Caco-2 (cell line): ENCODE measurements around the gene ALOX12. TPM values are rescaled to one million over a fixed set of nuclear protein-coding genes. Genes with fewer than 3 reads are reported as not detected.

Source experiments
- BruUV-seq: library from RNA; stranded (reverse); fragments of 400-500 nt; replicated peaks from 2 replicates; lab custom pipeline; 2021; lab: Mats Ljungman, UMichigan
- CTCF ChIA-PET: fragments of 300-600 bp; sonication (Branson Sonifier 250); formaldehyde crosslinking; loops from one replicate; lab custom pipeline; 2022; ENCODE audit warnings: antibody characterized with exemption; lab: Charles Lee
- POLR2A ChIA-PET: fragments of 300-600 bp; sonication (Branson Sonifier 250); formaldehyde crosslinking; loops from one replicate; lab custom pipeline; 2022; ENCODE audit warnings: antibody characterized with exemption; lab: Charles Lee
- DNase-seq, 2 experiments: peaks; one replicate each; pipeline versions ENCODE4 v3.0.0 to v3.0.0-alpha.2; 2020 to 2022
- H3K27me3 ChIP-seq: replicated peaks from 2 replicates; pipeline ENCODE4 v1.6.0; 2011; ENCODE audit warnings: low read length; ENCODE audit not compliant: control insufficient read depth, insufficient read depth
- H3K36me3 ChIP-seq: 2 replicates; pipeline ENCODE4 v1.5.1; 2011; ENCODE audit warnings: low read length; ENCODE audit not compliant: control insufficient read depth, insufficient read depth
- H3K4me1 ChIP-seq: fragments of 250-450 bp; sonication (Bioruptor Pico); 2 replicates; pipeline ENCODE4 v1.5.1; 2020; ENCODE audit warnings: mild to moderate bottlenecking
- H3K4me3 ChIP-seq: 2 replicates; pipeline ENCODE4 v1.5.1; 2011; ENCODE audit warnings: low read depth, mild to moderate bottlenecking, control low read depth, low read length
- H3K9me3 ChIP-seq: fragments of 250-450 bp; sonication (Bioruptor Pico); 2 replicates; pipeline ENCODE4 v1.5.1; 2020; ENCODE audit warnings: mild to moderate bottlenecking, moderate library complexity
- H3K27ac Mint-ChIP-seq: one replicate; pipeline ENCODE4 v1.8.0; 2022; ENCODE audit warnings: mixed read lengths; ENCODE audit not compliant: unreplicated experiment
- H3K27me3 Mint-ChIP-seq: one replicate; pipeline ENCODE4 v1.8.0; 2022; ENCODE audit warnings: mixed read lengths; ENCODE audit not compliant: insufficient read depth, unreplicated experiment
- H3K36me3 Mint-ChIP-seq: one replicate; pipeline ENCODE4 v1.8.0; 2022; ENCODE audit warnings: mild to moderate bottlenecking, mixed read lengths; ENCODE audit not compliant: insufficient read depth, unreplicated experiment
- H3K4me1 Mint-ChIP-seq: one replicate; pipeline ENCODE4 v1.8.0; 2022; ENCODE audit warnings: low read depth, mixed read lengths; ENCODE audit not compliant: unreplicated experiment
- H3K4me3 Mint-ChIP-seq: one replicate; pipeline ENCODE4 v1.8.0; 2022; ENCODE audit warnings: mild to moderate bottlenecking, moderate library complexity, mixed read lengths; ENCODE audit not compliant: unreplicated experiment
- H3K9me3 Mint-ChIP-seq: one replicate; pipeline ENCODE4 v1.8.0; 2022; ENCODE audit warnings: mixed read lengths; ENCODE audit not compliant: unreplicated experiment
- CTCF ChIP-seq, 2 experiments: fragments of 200-600 bp in 1 of 2; IDR thresholded peaks; 1 replicate in 1 of 2; 2 replicates in 1 of 2; pipeline versions ENCODE4 v1.5.1 to v1.8.0; 2011 to 2022; ENCODE audit warnings: antibody characterized with exemption in 1 of 2, control low read depth in 1 of 2, inconsistent platforms in 1 of 2, low read depth in 1 of 2, low read length in 1 of 2, mild to moderate bottlenecking in 1 of 2, moderate library complexity in 1 of 2; ENCODE audit not compliant: insufficient read depth in 1 of 2, severe bottlenecking in 1 of 2, unreplicated experiment in 1 of 2
- intact Hi-C: fragments of 100-400 bp; cut with micrococcal nuclease; formaldehyde crosslinking; loops from one replicate; pipeline ENCODE4 v1.10.0; 2022; ENCODE audit not compliant: unreplicated experiment
- total RNA-seq: library from RNA; stranded (reverse); gene quantifications from 2 replicates; pipeline ENCODE4 v1.2.3, GENCODE V29; 2022

The ALOX12 gene
- total RNA-seq, 1 experiment from 2014 or later: not detected

DNA sequence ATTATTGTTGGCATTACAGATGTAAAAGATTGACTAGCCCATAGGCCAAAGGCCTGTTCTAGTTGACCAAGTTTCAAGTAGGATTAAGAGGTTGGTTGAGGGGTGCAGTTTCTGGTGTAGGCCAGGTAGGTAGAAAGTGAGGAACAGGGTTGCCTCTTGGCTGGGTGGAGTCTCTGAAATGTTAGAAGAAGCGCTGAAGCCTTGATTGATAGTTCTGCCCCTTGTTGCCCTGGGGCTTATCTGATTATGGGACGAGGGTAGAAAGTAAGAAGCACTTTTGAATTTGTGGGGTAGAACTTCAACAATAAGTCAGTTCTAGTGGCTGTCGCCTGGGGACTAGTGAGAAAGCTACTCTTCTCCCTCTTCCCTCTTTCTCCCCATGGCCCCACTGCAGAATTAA lies 33.2 kb downstream of the ALOX12 start:
- DNase-seq: no peak
- intact Hi-C loops: no loop called here

GRCh38 chr17:7029659-7030058 lies 33.8 kb downstream of the ALOX12 start:
- ChIA-PET CTCF (no interaction called here), POLR2A (no interaction called here)
- Mint-ChIP-seq H3K4me3 (no peak overlapping the region), H3K27me3 (no peaks in the 10 kb centered on the region), H3K4me1 (peaks cover 7% of the 10 kb centered on the region), H3K36me3 (no peaks in the 10 kb centered on the region), H3K27ac (no peak overlapping the region), H3K9me3 (no peaks in the 10 kb centered on the region)
- DNase-seq: no peak
- no peak for TF ChIP-seq CTCF (IDR thresholded peaks at IDR 0.05; ENCODE audit: insufficient read depth in 1 of 2, low read depth in 1 of 2, low read length in 1 of 2, severe bottlenecking in 1 of 2, unreplicated experiment in 1 of 2)
- Histone ChIP-seq H3K36me3 (no peaks in the 10 kb centered on the region), H3K27me3 (no peaks in the 10 kb centered on the region), H3K4me3 (no peak overlapping the region), H3K9me3 (no peaks in the 10 kb centered on the region), H3K4me1 (no peaks in the 10 kb centered on the region)
- intact Hi-C loops: no loop called here
- BruUV-seq: no TSS peak

More for the DNA sequence above, 33.2 kb downstream of the ALOX12 start:
- no peaks in the 10 kb centered on the region for H3K9me3 ChIP-seq
- no peaks in the 10 kb centered on the region for H3K36me3 ChIP-seq
- H3K4me1 Mint-ChIP-seq: peaks cover 7% of the 10 kb centered on the region
- no TSS peak for BruUV-seq
- no peaks in the 10 kb centered on the region for H3K9me3 Mint-ChIP-seq
- H3K36me3 Mint-ChIP-seq: no peaks in the 10 kb centered on the region
- H3K27me3 Mint-ChIP-seq: no peaks in the 10 kb centered on the region
- H3K27ac Mint-ChIP-seq: no peak overlapping the region
- H3K4me1 ChIP-seq: no peaks in the 10 kb centered on the region
- H3K4me3 ChIP-seq: no peak overlapping the region
- POLR2A ChIA-PET: no interaction called here
- H3K27me3 ChIP-seq: no peaks in the 10 kb centered on the region
- TF ChIP-seq CTCF (IDR thresholded peaks at IDR 0.05; ENCODE audit: insufficient read depth in 1 of 2, low read depth in 1 of 2, low read length in 1 of 2, severe bottlenecking in 1 of 2, unreplicated experiment in 1 of 2): no peak
- CTCF ChIA-PET: no interaction called here
- no peak overlapping the region for H3K4me3 Mint-ChIP-seq

GRCh38 chr17:7034955-7035590 lies 39.2 kb downstream of the ALOX12 start:
- Histone ChIP-seq H3K9me3 (no peaks in the 10 kb centered on the region), H3K4me1 (no peaks in the 10 kb centered on the region), H3K36me3 (no peaks in the 10 kb centered on the region), H3K4me3 (peak overlapping the region; percentile 47), H3K27me3 (no peaks in the 10 kb centered on the region)
- Mint-ChIP-seq H3K4me3 (peak overlapping the region; percentile 88), H3K36me3 (peaks cover 11% of the 10 kb centered on the region), H3K9me3 (no peaks in the 10 kb centered on the region), H3K27me3 (no peaks in the 10 kb centered on the region), H3K27ac (peak overlapping the region; percentile 86), H3K4me1 (peaks cover 7% of the 10 kb centered on the region)
- DNase-seq: no peak
- ChIA-PET POLR2A (interaction anchor here (0.5 to 1.2 kb wide), 4 partner anchors 11 to 549 kb away, joined by 3 to 8 read pairs (median 4); partner anchors contain the start of genes ASGR2 and MPDU1), CTCF (interaction anchor here (1.0 to 1.3 kb wide), 4 partner anchors 10 to 179 kb away, joined by 3 to 16 read pairs (median 5); no protein-coding TSS in a partner anchor)
- TSS peak; percentile 90 for BruUV-seq
- TF ChIP-seq CTCF (IDR thresholded peaks at IDR 0.05; ENCODE audit: insufficient read depth in 1 of 2, low read depth in 1 of 2, low read length in 1 of 2, severe bottlenecking in 1 of 2, unreplicated experiment in 1 of 2): no peak
- intact Hi-C loops: no loop called here
